ENCODE results near the gene IRGC. TPM values are rescaled to one million over a fixed set of nuclear protein-coding genes. Genes with fewer than 3 reads are reported as not detected.
A peak's percentile ranks its signal among the peaks of the same experiment; 100 is the strongest.

Gene IRGC
- total and polyA plus RNA-seq, 8 donors: not detected

GRCh38 chr19:43695985-43696704 is 19.7 kb upstream of the IRGC start:
- Histone ChIP-seq H3K36me3 (no peaks in the 10 kb centered on the region), H3K4me3 (no peak overlapping the region), H3K4me1 (peaks cover 7 to 22% (median 13%) of the 10 kb centered on the region in 4 donors), H3K27me3 (peaks cover 0 to 23% (median 8%) of the 10 kb centered on the region in 3 donors), H3K27ac (no peak overlapping the region), H3K9me3 (peaks cover 5 to 24% (median 22%) of the 10 kb centered on the region in 4 donors)
- 76 to 95% (median 88%) methylated on average over 6 of the region's 6 CpGs for WGBS, 5 donors
- intact Hi-C loops (cut with DNase I; ENCODE audit: low total_unique reads): no loop called here
- DNase-seq: no peak
- TF ChIP-seq POLR2AphosphoS5 (IDR thresholded peaks at IDR 0.05) (no peak), POLR2A (IDR thresholded peaks at IDR 0.05) (no peak), EP300 (IDR thresholded peaks at IDR 0.05) (no peak)
- TF ChIP-seq, protein P1, sequence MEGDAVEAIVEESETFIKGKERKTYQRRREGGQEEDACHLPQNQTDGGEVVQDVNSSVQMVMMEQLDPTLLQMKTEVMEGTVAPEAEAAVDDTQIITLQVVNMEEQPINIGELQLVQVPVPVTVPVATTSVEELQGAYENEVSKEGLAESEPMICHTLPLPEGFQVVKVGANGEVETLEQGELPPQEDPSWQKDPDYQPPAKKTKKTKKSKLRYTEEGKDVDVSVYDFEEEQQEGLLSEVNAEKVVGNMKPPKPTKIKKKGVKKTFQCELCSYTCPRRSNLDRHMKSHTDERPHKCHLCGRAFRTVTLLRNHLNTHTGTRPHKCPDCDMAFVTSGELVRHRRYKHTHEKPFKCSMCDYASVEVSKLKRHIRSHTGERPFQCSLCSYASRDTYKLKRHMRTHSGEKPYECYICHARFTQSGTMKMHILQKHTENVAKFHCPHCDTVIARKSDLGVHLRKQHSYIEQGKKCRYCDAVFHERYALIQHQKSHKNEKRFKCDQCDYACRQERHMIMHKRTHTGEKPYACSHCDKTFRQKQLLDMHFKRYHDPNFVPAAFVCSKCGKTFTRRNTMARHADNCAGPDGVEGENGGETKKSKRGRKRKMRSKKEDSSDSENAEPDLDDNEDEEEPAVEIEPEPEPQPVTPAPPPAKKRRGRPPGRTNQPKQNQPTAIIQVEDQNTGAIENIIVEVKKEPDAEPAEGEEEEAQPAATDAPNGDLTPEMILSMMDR (IDR thresholded peaks at IDR 0.05): no peak

GRCh38 chr19:43697295-43697694 is 18.6 kb upstream of the IRGC start:
- intact Hi-C loops (cut with DNase I; ENCODE audit: low total_unique reads): no loop called here
- DNase-seq: no peak
- Histone ChIP-seq H3K4me1 (peaks cover 7 to 28% (median 16%) of the 10 kb centered on the region in 4 donors), H3K27me3 (peaks cover 0 to 23% (median 8%) of the 10 kb centered on the region in 3 donors), H3K27ac (no peak overlapping the region), H3K36me3 (no peaks in the 10 kb centered on the region), H3K4me3 (no peak overlapping the region), H3K9me3 (peaks cover 0 to 13% (median 11%) of the 10 kb centered on the region in 4 donors)
- WGBS, 5 donors: 57 to 74% (median 68%) methylated on average over 5 of the region's 5 CpGs
- TF ChIP-seq POLR2A (IDR thresholded peaks at IDR 0.05) (no peak), POLR2AphosphoS5 (IDR thresholded peaks at IDR 0.05) (no peak), EP300 (IDR thresholded peaks at IDR 0.05) (no peak)
- TF ChIP-seq, protein P1 (IDR thresholded peaks at IDR 0.05): no peak

DNA sequence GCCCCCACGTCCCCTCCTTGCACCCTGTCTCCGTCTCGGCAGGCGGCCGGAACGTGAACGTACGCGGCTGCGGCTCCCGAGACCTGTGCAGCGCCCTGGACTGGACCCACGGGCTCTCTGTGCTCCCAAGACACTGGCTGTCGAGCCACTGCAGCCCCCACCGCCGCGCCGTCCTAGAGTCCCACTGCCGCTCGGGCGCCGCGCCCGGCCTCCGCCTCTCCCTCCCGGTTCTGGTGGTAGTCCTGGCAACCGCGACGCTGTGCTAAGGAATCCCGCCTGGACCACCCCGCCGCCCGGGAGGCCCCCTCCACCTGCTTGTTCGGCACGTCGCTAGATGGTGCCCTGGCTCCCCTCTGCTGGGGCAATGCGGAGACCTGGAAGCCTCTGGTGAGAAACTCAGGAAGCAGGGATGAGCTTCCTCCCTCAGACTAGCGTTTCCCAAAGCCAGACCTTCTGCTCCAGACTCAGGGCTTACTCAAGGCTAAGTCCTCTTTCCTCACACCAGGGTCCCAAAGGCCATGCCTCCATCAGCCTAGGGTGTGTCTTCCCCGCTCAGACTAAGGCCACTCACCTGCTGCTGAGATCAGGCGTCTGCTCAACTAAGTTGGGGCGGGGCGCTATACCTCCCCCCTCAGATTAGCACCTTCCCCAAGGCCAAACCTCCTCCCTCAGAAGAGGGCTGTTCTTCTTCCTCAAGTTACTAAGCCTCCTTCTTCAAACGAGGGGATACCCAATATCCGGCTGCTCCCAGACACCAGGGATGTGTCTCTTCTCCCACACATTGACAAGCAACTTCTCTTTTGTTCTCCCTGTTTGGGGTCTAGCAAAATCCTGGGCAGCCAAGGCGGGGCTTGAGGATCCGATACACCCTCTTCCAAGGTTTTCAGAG is 16.1 kb upstream of the IRGC start:
- 15 to 51% (median 15%) methylated on average over 14 to 46 of the region's 46 CpGs for WGBS, 5 donors
- peak overlapping the region in 4 of 5 donors; percentile 70 to 88 (median 82) for H3K27ac ChIP-seq
- peaks cover 0 to 8% (median 7%) of the 10 kb centered on the region in 4 donors for H3K9me3 ChIP-seq
- H3K36me3 ChIP-seq: no peaks in the 10 kb centered on the region
- intact Hi-C loops (cut with DNase I; ENCODE audit: low total_unique reads): no loop called here
- DNase-seq: peak; percentile 34 to 81
- peaks cover 0 to 23% (median 8%) of the 10 kb centered on the region in 3 donors for H3K27me3 ChIP-seq
- TF ChIP-seq POLR2AphosphoS5 (IDR thresholded peaks at IDR 0.05) (no peak), POLR2A (IDR thresholded peaks at IDR 0.05) (no peak), EP300 (IDR thresholded peaks at IDR 0.05) (no peak)
- TF ChIP-seq, protein P1 (IDR thresholded peaks at IDR 0.05): no peak
- H3K4me1 ChIP-seq: peaks cover 7 to 28% (median 16%) of the 10 kb centered on the region in 4 donors
- H3K4me3 ChIP-seq: peak overlapping the region; percentile 26 to 40 (median 31)

DNA sequence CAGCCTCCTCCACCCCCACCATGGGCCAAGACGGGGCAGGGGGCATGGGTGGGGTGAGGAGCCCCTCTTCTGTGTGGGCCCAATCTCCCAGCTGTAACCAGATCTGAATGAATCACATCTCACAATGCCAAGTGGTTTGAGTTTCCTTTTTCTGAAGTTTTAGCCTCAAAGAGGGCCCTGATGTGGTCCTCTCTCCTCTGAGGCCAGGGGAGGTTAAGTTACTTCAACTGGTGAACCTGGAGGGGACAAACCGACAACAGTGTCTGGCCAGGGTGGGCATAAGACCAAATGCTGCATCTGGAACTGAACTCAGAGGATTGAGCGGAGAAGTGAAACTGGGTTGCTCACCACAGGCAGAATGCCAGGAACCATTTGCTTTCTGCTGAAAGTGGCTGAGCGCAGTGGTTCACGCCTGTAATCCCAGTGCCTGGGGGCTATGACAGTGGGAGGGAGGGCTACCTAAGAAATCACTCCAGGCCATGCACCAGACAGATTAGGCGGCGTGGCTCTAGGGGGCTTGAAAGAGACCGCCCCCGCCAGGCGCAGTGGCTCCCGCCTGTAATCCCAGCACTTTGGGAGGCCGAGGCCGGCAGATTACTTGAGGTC is 15.4 kb upstream of the IRGC start:
- intact Hi-C loops (cut with DNase I; ENCODE audit: low total_unique reads): no loop called here
- H3K4me3 ChIP-seq: peak overlapping the region; percentile 12 to 19 (median 16)

More for the DNA sequence above, 15.4 kb upstream of the IRGC start:
- WGBS, 5 donors: 67 to 86% (median 80%) methylated on average over 13 of the region's 13 CpGs
- TF ChIP-seq POLR2AphosphoS5 (IDR thresholded peaks at IDR 0.05) (no peak), EP300 (IDR thresholded peaks at IDR 0.05) (no peak), POLR2A (IDR thresholded peaks at IDR 0.05) (no peak)
- TF ChIP-seq, protein P1 (IDR thresholded peaks at IDR 0.05): no peak
- Histone ChIP-seq H3K36me3 (no peaks in the 10 kb centered on the region), H3K4me1 (peaks cover 7 to 28% (median 16%) of the 10 kb centered on the region in 4 donors), H3K27ac (peak overlapping the region; percentile 1 to 88 (median 76)), H3K27me3 (peaks cover 0 to 23% (median 8%) of the 10 kb centered on the region in 3 donors), H3K9me3 (peaks cover 0 to 8% (median 7%) of the 10 kb centered on the region in 4 donors)
- DNase-seq: peak; percentile 40 to 80

All from stomach (tissue), 9 donors.